Upper lobe of right lung (tissue), 1 donor: ENCODE data around the gene CISH. TPM values are rescaled to one million over a fixed set of nuclear protein-coding genes. Genes with fewer than 3 reads are reported as not detected.

Experiments used
- ATAC-seq: fragments of 200-7000 bp; cut with Tn5 transposase; one replicate; pipeline ENCODE4 v1.9.1; 2020; ENCODE audit warnings: mild to moderate bottlenecking, moderate library complexity
- DNase-seq: peaks from one replicate; pipeline ENCODE4 v3.0.0-alpha.2; 2020
- H3K27ac ChIP-seq: fragments of 200-600 bp; one replicate; pipeline ENCODE4 v1.8.0; 2022
- H3K27me3 ChIP-seq: fragments of 200-600 bp; one replicate; pipeline ENCODE4 v1.8.0; 2022; ENCODE audit warnings: mild to moderate bottlenecking
- H3K36me3 ChIP-seq: fragments of 200-600 bp; one replicate; pipeline ENCODE4 v1.8.0; 2022
- H3K4me1 ChIP-seq: fragments of 200-600 bp; one replicate; pipeline ENCODE4 v1.8.0; 2022
- H3K4me3 ChIP-seq: fragments of 200-600 bp; one replicate; pipeline ENCODE4 v1.8.0; 2022; ENCODE audit warnings: mild to moderate bottlenecking
- H3K9me3 ChIP-seq: fragments of 200-600 bp; one replicate; pipeline ENCODE4 v1.8.0; 2022
- CTCF ChIP-seq: fragments of 200-600 bp; IDR thresholded peaks from one replicate; pipeline ENCODE4 v1.8.0; 2022; ENCODE audit warnings: antibody characterized with exemption
- intact Hi-C: fragments of 100-400 bp; cut with DNase I; formaldehyde crosslinking; loops from one replicate; pipeline ENCODE4 v1.11.0; 2022
- total RNA-seq: library from RNA; stranded (reverse); fragmentation: NEBNext Ultra II Directional; extraction: Animal tissue kit (Norgen Biotek cat#: 25700); gene quantifications from one replicate; pipeline ENCODE4 v1.2.1, GENCODE V29; 2021
- donor health status: DM: no; HTN: yes; CAD: no; lungs with severe emphysema.

The CISH gene
- total RNA-seq, 1 donor from 2014 or later = 71.6 TPM

GRCh38 chr3:50652709-50653108 lies 41.1 kb upstream of the CISH start:
- DNase-seq = peak; percentile 75

GRCh38 chr3:50651920-50652529 lies 40.5 kb upstream of the CISH start:
- Histone ChIP-seq H3K4me3 (no peak overlapping the region), H3K36me3 (peaks cover 16% of the 10 kb centered on the region), H3K9me3 (no peaks in the 10 kb centered on the region), H3K27me3 (no peaks in the 10 kb centered on the region), H3K4me1 (no peaks in the 10 kb centered on the region), H3K27ac (no peak overlapping the region)
- ATAC-seq = no peak
- TF ChIP-seq CTCF = no peak
- no peak for DNase-seq
- intact Hi-C loops = no loop called here

More at GRCh38 chr3:50652709-50653108, 41.1 kb upstream of the CISH start:
- peak; percentile 79 for ATAC-seq
- H3K27me3 ChIP-seq = no peaks in the 10 kb centered on the region
- H3K36me3 ChIP-seq = peaks cover 9% of the 10 kb centered on the region
- no peaks in the 10 kb centered on the region for H3K4me1 ChIP-seq
- no peak overlapping the region for H3K27ac ChIP-seq
- intact Hi-C loops = no loop called here
- H3K4me3 ChIP-seq = no peak overlapping the region
- no peaks in the 10 kb centered on the region for H3K9me3 ChIP-seq
- TF ChIP-seq CTCF = peak; percentile 47

- no peak for TF ChIP-seq CTCF
- H3K4me1 ChIP-seq = no peaks in the 10 kb centered on the region
Measured at GRCh38 chr3:50651445-50651844, 39.9 kb upstream of the CISH start.

GRCh38 chr3:50650018-50650417 lies 38.4 kb upstream of the CISH start:
- H3K27ac ChIP-seq = no peak overlapping the region
- no peaks in the 10 kb centered on the region for H3K4me1 ChIP-seq
- H3K36me3 ChIP-seq = peaks cover 36% of the 10 kb centered on the region
- TF ChIP-seq CTCF = no peak
- H3K9me3 ChIP-seq = no peaks in the 10 kb centered on the region
- intact Hi-C loops = no loop called here
- no peak overlapping the region for H3K4me3 ChIP-seq
- no peak for DNase-seq
- no peaks in the 10 kb centered on the region for H3K27me3 ChIP-seq
- ATAC-seq = no peak

More at GRCh38 chr3:50651445-50651844, 39.9 kb upstream of the CISH start:
- Histone ChIP-seq H3K4me3 (no peak overlapping the region), H3K27ac (no peak overlapping the region), H3K36me3 (peaks cover 22% of the 10 kb centered on the region), H3K9me3 (no peaks in the 10 kb centered on the region), H3K27me3 (no peaks in the 10 kb centered on the region)
- intact Hi-C loops = no loop called here
- ATAC-seq (no peak), DNase-seq (no peak)

GRCh38 chr3:50649451-50649931 lies 37.9 kb upstream of the CISH start:
- intact Hi-C loops = no loop called here
- DNase-seq (no peak), ATAC-seq (no peak)
- Histone ChIP-seq H3K27me3 (no peaks in the 10 kb centered on the region), H3K36me3 (peaks cover 42% of the 10 kb centered on the region), H3K4me3 (no peak overlapping the region), H3K4me1 (no peaks in the 10 kb centered on the region), H3K27ac (no peak overlapping the region), H3K9me3 (no peaks in the 10 kb centered on the region)
- TF ChIP-seq CTCF = no peak

GRCh38 chr3:50648944-50649343 lies 37.4 kb upstream of the CISH start:
- Histone ChIP-seq H3K36me3 (peaks cover 47% of the 10 kb centered on the region), H3K27ac (no peak overlapping the region)

More at GRCh38 chr3:50648944-50649343, 37.4 kb upstream of the CISH start:
- DNase-seq (no peak), ATAC-seq (no peak)
- Histone ChIP-seq H3K9me3 (no peaks in the 10 kb centered on the region), H3K4me3 (no peak overlapping the region), H3K27me3 (no peaks in the 10 kb centered on the region), H3K4me1 (no peaks in the 10 kb centered on the region)
- intact Hi-C loops = no loop called here
- TF ChIP-seq CTCF = no peak
